Fibroblast of peridontal ligament (primary cell): Measurements from ENCODE around the gene YJEFN3.

Source experiments
- DNase-seq: peaks from one replicate; pipeline ENCODE4 v3.0.0-alpha.2; 2010; ENCODE audit errors: extremely low read depth

Gene YJEFN3

DNA sequence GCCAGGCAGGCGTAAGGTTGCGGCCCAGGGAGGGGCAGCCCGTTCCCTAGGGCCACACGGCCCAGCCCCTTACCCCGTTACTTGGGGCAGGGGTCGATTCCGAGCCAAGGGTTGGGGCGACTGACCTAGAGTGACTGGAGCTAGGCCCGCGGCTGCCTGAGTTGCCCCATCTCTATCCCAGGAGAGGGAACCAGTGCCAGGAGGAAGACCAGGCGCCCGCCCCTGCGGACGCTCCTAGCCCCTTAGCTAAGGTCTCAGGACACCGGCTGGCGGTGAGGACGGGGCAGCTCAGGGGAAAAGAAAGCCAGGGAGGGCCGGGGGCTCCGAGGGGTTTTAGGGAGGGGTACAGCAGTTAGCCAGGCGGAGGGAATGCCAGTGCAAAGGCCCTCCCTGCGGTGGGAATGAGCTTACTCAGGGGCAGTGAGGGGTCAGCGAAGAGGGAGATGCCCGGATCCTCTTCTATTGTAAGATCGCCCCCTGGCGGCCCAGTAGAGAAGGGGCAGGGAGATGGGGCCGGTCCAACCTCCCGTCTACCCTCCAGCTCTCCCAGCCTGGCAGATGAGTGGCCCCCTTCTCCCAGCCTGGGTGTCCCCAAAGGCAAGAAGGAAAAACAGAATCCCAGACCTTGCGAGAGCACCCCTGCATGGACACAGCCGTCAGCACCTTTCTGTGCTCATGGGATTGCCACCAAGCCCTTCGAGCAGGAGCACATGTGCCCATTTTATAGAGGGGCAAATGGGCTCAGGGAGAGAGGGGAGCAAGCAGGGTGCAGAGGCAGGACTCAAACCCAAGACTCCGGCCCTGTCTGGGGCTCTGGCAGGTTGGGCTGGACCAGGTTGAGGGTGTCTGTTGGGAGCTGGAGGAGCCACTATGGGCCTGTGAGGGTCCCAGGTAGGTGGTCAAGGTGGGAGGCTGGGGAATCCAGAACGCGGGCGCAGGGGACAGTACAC, 25.6 kb downstream of the YJEFN3 start:
- peak; percentile 19 for DNase-seq

DNA sequence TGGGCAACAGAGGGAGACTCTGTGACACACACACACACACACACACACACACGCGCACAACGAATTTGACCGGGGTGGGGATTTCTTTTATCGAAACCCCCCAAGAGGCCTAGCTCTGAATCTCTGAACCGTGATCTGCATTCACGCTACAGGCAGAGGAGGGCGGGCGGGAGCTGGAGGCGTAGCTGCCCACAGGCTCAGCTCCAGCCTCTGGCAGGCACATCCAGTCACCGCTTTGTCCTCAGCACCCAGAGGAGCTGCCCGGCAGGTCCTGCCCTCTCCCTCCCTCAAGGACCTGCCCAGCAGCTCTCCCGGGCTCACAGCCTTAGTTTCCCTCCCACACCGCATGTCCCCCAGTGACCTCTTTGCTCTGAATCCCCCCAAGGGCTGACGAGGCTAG, 29.3 kb downstream of the YJEFN3 start:
- no peak for DNase-seq

DNA sequence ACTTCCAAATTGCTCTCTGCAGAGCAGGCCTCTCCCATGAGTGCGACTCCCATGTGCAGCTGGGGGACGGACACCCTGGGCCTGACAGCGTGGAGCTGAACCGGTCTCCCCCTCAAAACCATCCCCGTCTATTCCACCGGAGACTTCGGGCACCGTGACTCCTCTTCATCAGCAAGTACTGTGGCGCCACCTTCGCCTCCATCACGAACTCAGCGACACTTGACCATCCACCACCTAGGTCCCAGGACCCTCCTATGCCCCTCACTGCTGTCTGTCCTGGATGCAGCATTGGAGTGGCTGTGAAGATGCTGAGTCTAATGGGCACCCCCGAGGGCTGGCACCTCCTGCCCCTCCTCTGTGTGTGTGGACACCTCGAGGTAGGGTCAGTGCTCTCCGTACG, 29.9 kb downstream of the YJEFN3 start:
- DNase-seq = no peak

DNA sequence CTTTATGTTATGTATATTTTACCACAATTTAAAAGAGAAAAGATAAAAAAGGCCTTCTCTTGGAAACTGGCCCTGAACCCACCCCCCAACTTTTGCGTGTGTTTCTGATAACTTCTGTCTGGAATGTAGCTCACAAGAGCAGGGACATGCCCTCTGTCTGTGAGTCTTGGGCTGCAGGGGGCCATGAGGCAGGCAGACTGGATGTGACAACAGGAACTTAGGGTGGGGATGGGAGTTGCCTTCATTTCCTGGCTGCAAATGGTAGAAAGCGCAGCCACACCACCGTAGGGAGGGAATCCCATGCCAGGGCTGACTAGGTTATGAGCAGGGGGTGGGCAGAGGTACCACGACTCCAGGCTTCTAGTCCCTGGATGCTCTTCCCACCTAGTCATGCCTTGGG, 31.2 kb downstream of the YJEFN3 start:
- no peak for DNase-seq

DNA sequence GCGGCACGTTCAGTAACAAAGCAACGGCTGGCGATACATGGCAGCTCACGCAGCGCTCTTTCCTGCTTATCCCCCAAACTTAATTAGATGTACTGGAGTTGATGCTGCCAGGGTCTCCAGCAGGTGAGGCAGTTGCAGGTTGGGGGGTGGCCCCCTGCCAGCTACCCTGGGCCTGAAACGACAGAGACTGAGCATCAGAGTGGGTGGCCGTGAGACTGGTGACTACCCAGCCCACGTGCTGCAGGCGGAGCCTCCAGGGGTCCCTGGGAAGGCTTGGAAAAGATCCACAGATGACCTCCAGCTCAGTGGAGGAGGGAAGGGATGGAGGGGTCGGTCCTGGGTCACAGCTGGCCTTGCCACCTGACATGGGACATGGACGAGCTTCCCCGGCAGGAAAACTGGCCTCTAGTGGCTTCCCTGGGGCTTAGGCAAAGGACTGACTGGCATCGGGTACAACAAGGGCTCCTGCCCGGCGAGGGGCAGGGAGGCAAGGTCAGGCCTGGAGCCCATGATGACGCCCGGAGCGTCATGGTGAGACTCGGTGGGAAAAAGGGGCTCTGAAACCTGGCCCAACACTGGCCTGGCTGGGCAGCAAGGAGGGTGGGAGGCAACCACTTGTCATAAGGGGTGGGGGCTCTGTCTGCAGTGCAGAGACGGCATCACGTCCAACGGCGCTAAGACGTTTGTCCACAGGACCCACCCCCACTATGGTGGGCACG, 33.4 kb downstream of the YJEFN3 start:
- no peak for DNase-seq

DNA sequence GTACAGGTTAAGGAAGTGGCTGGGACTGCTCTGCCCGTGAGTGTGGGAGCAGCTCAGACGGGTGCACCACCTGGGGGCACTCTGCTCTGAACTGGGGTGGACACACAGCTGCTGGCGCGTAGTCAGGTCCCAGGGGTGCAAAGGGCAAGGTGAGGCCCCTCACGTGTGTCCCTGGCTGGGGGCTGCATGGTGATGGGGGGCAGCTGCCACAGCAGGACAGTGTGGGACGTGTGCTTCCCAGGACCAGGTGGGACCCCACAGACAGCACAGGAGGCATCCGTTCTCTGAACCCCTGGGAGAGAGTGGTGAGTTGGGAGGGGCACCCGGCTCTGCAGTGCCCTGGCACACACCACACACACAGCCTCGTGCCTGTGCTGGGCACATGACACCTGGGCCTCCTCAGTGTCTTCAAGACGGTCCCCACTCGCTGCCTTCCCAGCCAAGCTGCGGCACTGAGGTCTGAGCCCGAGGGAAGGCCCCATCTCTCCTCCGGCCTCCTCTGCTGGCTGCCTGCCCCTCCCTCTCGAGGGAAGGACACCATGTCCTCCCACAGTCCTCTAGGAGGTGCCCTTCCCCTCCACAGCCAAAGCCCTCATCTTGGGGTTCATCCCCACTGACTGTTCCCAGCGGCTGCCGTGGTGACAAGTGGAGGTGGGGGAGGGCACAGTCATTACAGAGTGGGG, 34.1 kb downstream of the YJEFN3 start:
- DNase-seq = no peak

DNA sequence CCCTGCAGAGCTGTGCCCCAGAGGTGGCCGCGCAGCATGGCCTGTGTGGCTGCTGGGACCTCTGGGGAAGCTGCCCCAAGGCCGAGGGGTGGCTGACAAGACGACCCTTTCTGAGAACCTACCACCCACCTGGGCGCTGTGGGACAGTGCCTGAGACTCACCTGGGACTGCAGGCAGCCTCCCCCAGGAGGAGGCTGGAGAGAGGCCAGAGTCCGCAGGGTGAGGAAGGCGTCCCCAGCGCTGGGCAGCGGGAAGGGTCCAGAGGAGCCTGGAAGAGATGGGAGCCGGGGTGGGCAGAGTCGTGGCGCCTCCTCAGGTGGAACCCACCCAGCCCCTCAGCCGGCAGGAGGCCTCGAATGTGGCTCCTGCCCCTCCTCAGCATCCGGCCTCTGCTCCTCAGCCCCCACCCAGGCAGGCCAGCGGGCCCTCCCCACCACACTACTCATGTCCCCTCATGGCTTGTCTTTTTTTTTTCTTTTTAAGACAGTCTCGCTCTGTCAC, 34.7 kb downstream of the YJEFN3 start:
- no peak for DNase-seq

DNA sequence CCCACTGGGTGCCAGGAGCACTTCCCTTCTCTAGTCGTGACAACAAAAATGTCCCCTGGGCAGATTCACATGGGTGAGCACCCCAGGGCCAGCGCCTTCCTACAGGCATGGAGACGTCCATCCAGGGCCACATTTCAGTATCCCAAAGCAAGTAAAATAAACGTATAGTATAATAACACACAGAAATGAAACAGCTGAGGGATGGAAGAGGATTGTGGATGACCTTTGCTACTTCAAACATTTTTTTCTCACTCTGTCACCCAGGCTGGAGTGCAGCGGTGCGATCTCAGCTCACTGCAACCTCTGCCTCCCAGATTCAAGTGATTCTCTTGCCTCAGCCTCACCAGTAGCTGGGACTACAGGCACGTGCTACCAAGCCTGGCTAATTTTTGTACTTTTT, 37.6 kb downstream of the YJEFN3 start:
- DNase-seq = peak; percentile 33

DNA sequence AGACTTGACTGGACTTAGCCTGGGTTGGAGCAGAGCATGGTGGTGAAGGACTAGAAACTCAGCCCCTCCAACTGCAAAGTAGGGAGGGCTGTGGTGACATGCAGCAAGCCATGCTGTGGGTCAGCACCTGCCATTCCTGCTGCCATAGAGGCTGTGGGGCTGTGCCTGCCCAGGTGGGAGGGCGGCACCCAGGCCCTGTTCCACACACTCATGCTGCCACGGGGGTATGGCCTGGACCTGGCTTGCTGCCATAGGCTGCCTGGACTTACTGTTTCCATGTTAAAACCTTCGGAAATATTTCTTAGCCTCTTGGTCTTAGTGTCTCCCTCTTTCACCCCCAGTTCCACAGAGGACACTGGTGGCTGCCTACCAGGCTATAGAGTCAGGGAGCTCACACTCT, 38.7 kb downstream of the YJEFN3 start:
- DNase-seq = no peak

DNA sequence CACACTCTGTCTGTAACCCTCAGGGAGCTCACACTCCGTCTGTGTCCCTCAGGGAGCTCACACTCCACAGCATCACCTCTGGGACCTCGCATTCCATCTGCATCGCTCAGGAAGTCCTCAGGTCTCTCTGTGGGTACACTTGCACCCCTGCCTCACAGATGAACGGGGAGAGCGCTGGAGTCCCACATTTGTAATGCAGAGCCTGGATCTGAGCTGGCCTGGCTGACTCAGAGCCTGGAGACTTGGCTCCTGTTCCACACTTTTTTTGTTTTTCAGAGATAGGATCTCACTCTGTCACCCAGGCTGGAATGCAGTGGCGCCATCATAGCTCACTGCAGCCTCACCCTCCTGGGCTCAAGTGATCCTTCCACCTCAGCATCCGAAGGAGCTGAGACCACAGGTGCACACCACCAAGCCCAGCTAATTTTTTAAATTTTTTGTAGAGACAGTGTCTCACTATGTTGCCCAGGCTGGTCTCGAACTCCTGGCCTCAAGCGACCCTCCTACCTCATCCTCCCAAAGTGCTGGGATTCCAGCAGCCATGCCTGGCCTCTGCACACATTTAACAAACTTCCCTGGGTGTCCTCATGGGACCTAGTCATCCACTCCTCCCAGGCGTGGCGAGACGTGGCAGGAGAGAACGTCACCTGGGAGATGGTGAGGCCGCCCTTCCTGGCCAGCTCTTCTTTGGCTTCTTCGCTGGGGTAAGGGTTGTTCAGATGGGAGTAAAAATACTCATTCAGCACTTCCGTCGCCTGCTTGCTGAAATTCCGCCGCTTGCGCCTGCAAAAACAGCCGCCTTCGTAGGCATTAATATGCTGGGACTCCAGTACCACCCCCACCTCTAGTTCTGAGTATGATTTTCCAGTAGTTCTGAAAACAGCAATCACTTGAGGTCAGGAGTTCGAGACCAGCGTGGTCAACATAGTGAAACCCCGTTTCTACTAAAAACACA, 40.4 kb downstream of the YJEFN3 start:
- DNase-seq = peak; percentile 33

DNA sequence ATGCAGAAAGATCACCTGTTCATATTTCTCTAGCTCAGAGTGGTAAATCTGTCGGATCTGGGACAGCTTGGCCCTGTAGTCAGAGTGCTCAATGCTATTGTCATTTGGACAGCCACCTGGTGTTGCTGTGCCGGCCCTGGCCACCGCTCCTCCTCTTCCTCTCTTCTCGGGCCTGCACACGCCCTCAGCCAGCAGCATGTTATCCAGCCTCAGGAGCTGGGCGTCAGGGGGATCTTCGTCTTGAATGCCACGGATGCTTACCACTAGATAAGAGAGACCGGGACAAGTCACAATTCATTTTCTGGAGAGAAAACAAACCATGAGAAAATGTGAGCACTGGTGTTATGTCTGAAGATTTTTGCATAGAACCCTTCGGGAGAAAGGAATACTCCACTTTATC, 41.9 kb downstream of the YJEFN3 start:
- no peak for DNase-seq

DNA sequence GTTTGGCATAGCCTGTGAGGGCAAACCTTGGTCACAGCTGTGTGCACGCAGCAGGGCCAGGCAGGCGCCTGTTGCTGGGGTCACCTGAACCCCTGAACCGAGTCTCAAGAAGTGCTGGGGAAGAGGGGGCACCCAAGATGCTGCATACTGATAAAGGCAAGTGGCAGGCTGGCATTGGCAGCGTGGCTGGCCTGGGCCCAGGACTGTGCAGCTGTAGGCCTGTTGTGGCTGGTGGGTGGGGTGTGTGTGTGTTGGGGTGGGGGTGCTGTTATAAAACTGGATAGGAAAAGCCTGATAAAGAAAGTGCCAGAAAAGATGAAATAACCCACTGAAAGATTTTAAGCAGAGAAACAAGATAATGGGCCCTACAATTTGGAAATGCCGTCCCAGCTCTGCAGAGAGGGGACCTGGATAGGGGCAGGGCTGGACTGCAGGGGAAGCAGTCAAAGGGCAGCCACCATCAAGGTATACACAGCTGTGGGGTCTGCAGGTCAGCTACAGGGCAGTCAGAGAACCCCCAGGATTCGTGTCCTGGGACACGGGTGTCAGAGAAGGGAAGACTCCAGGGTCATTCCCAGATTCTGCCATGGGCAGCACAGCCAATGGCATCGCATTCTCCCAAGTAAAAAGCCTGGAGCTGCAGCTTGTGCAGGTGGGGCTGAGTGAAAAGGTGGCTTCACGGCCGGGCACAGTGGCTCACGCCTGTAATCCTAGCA, 42.5 kb downstream of the YJEFN3 start:
- no peak for DNase-seq

DNA sequence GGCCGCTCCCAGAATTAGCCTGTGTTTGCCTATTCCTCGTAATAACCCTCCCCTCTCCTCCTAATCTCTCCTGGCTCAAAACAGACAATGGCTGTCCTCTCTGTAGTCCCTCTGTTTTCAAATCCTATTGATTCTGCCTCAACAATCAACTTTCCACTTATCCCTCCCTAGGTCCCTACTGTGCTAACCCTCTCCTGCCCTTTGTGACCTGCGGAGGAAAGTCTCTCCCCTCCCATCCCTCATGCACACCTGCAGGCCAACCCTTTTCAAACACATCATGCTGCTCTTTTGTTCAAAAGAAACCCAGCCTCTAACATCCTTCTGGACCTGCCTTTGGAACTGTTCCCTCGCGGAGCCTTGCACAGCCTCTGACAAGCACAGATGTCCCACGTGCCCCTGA, 46.7 kb downstream of the YJEFN3 start:
- no peak for DNase-seq

DNA sequence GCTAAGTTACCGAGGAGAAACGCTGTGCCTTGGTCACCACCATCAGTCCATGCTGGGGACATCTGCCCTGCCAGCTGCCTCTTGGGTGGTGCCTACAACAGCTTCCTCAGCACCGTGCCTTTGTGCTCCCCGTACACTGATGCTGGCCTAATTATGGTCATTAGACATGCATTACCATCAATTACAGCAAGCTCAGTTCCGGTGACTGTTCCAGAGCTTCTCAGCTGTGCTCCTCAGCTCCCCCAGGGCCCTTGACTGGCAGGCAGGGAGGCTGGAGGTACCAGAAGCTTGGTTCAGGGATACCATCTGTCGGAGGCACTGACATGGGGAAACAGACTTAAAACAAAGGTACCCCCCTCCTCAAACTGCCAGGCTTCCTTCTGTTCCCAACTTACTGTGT, 49.5 kb downstream of the YJEFN3 start:
- DNase-seq = no peak

DNA sequence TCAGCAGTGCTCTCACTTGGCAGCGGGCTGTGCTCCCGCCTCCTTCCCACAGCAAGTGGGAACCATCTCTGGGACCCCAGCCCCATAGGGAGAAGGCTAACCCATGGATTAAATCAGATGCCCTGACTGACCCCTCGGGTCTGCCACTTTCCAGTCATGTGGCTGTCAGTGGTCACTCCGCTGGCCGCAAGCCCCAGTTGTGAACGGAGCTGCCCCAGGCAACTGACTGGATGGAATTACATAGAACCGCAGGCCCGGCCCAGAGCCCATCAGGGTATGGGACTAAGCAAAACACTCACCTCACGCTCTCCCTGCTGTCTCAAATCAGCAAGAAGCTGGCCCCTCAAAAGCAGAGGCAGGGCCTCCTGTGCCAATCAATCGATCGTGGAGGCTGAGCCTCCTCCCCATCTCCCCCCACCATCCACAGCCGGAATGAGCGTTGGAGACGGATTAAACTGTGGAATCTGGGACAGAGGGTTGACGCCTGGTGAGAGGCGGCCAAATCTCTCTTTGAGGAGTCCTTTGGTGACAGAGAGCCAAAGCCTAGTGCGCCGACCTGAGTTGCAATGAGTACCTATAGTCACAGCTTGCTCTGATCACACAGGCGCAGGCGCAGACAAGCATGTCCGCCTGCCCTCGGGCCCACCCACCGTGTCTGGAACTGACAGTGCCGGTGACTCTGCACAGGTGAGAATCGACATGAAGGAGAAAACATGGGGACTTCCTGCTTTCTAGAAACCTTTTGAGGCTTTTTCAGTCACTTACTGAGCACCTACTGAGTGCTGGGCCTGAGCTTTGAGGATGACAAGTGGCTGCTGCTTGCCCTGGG, 51.0 kb downstream of the YJEFN3 start:
- no peak for DNase-seq

DNA sequence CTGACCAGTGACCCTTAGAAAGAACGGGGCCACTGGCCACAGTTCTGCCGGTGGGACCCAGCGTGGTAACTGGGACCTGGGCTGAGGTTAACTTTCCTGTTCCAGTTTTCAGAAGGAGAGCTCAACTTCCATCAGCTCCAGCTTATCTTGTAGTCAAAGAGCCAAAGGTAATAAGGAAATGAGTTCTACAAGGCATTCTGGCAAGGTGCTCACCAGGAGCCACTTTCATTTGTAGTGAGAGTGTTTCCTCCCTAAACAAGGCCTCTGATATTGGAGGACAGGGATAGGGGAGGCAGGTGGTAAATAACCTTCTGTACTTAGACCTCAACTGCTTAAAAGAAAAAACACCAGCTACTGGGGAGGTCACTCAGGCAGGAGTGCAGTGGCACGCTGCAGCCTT, 51.7 kb downstream of the YJEFN3 start:
- DNase-seq = no peak

DNA sequence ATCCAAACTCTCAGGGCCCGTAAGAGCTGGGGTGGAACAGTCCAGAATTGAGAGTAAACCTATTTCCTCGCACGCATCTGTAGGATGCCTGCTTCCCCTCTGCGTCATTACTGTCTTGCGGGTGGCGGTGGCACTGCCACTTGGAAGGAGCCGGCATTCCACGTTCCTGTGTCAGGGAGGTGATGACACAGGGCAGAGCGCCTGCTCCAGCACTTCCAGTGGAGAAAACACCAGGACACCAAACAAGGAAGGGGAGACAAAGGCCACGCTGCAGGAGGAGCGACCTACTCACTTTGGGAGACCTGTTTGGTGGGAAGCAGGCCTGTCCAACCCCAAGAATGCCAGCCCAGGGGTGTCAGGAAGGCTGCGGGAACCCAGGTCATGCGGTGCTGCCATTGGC, 52.7 kb downstream of the YJEFN3 start:
- no peak for DNase-seq

DNA sequence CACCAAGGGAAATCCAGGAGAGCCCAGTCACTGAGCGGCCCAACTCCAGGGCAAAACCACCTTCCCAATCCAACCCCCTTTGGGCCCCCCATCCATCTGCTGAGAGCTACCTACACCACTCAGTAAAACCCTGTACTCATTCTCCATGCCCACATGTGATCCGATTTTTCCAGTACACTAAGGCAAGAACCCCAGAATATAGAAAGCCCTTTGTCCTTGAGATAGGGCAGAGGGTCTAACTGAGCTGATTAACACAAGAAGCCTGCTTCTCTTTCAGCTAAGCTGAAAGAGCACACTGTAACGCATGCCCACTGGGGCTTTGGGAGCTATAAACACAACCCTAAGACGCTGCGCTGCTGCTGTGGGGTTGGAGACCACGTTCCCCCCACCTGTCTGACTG, 53.8 kb downstream of the YJEFN3 start:
- no peak for DNase-seq

DNA sequence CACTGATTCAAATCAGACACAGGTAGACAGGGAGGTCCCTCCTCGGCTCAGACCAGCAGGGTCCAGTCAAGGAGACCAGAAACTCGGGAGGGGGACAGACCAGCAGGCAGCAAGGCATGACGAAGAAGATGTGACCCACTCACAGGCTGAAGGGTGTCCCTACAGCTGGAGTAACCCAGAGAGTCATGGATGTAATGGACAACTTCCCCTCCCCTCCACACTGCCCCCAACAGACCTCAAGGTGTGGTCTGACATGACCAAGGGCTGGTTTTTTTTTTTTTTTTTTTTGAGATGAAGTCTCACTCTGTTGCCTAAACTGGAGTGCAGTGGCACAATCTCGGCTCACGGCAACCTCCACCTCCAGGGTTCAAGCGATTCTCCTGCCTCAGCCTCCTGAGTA, 55.6 kb downstream of the YJEFN3 start:
- DNase-seq = no peak
